ENCODE measurements around the gene CDH6. TPM values are rescaled to one million over a fixed set of nuclear protein-coding genes. Genes with fewer than 3 reads are reported as not detected.

Gene CDH6
- not detected in 2 replicates for total RNA-seq (2016; rRNA removed; fragmentation: Illumina TruSeq; extraction: Trizol)
- not detected in 2 replicates for total RNA-seq (2016; cell fraction: cytosol; rRNA removed; fragmentation: Illumina TruSeq; extraction: Trizol; ENCODE audit: low read depth)
- total RNA-seq (2016; cell fraction: insoluble cytoplasmic fraction; rRNA removed; fragmentation: Illumina TruSeq; extraction: Trizol): not detected in 2 replicates
- total RNA-seq (2016; cell fraction: membrane; rRNA removed; fragmentation: Illumina TruSeq; extraction: Trizol): not detected in 2 replicates
- total RNA-seq (2016; cell fraction: nucleus; rRNA removed; fragmentation: Illumina TruSeq; extraction: Trizol): not detected in 2 replicates
- polyA plus RNA-seq (2011; rRNA removed): not detected in 2 replicates
- polyA plus RNA-seq (2011; cell fraction: cytosol; rRNA removed): 0.04 TPM in 1 of 2 replicates, not detected in the other
- not detected in 2 replicates for polyA plus RNA-seq (2011; cell fraction: nucleus; rRNA removed)
- not detected in 2 replicates for polyA plus RNA-seq (2012)
- not detected in 2 replicates for polyA plus RNA-seq (2016; cell fraction: cytosol; fragmentation: Illumina TruSeq; extraction: Trizol; ENCODE audit: low read depth)
- not detected in 2 replicates for polyA plus RNA-seq (2016; cell fraction: insoluble cytoplasmic fraction; fragmentation: Illumina TruSeq; extraction: Trizol; ENCODE audit: low read depth)
- polyA plus RNA-seq (2016; cell fraction: membrane; fragmentation: Illumina TruSeq; extraction: Trizol; ENCODE audit: low read depth): not detected in 2 replicates
- not detected in 2 replicates for polyA plus RNA-seq (2016; cell fraction: nucleus; fragmentation: Illumina TruSeq; extraction: Trizol; ENCODE audit: insufficient read depth, low read depth)
- not detected in 2 replicates for polyA minus RNA-seq (2011; rRNA and poly(A)+ RNA removed; ENCODE audit: low replicate concordance)
- not detected in 2 replicates for polyA minus RNA-seq (2011; cell fraction: cytosol; rRNA and poly(A)+ RNA removed)
- not detected in 2 replicates for polyA minus RNA-seq (2011; cell fraction: nucleus; rRNA and poly(A)+ RNA removed)
- percentile 2 among the genes with signal in this experiment for Bru-seq, nascent RNA
- not detected for BruChase-seq, experiment 1, labeled RNA remaining after a 6-hour chase
- BruChase-seq, experiment 2, labeled RNA remaining after a 2-hour chase: percentile 2 among the genes with signal in this experiment
- long read RNA-seq, experiment 1: 0 reads
- long read RNA-seq, experiment 2: 0 reads

- WGBS (ENCODE audit: low lambda C conversion rate): 6% methylated on average over 33 of the region's 67 CpGs
- POLR2A ChIA-PET: no interaction called here
Observed at GRCh38 chr5:31193591-31194467, at the start of gene CDH6. Gene CDH6 (plus strand): TSS chr5:31193686. CDS start chr5:31267474, 73,788 bp downstream.

GRCh38 chr5:31144364-31144763 is 49.1 kb upstream of the CDH6 start:
- H3K4me3 ChIP-seq (replicated peaks in 1 of 3; ENCODE audit: insufficient read depth in 1 of 3, low read depth in 2 of 3, low read length in 3 of 3): no peak overlapping the region
- BruUV-seq (replicated peaks): no TSS peak
- ChIA-PET CTCF (ENCODE audit: low intra/inter-chr PET ratio, low total read pairs) (no interaction called here), POLR2A (no interaction called here)
- no peaks in the 10 kb centered on the region for H3K27me3 ChIP-seq (ENCODE audit: control insufficient read depth in 1 of 2, insufficient read depth in 2 of 2, low read length in 2 of 2)
- ATAC-seq (no peak), FAIRE-seq (no peak), DNase-seq (ENCODE audit: low spot score) (no peak)
- no peaks in the 10 kb centered on the region for H3K36me3 ChIP-seq (replicated peaks in 1 of 2; ENCODE audit: control insufficient read depth in 1 of 2, insufficient read depth in 2 of 2, low read length in 2 of 2)
- H3K4me1 ChIP-seq (ENCODE audit: insufficient read depth, low read length): no peaks in the 10 kb centered on the region
- H3K79me2 ChIP-seq (ENCODE audit: insufficient read depth, low read length): no peaks in the 10 kb centered on the region
- no peak overlapping the region for H3K27ac ChIP-seq (ENCODE audit: extremely low read length, insufficient read depth, low read length)
- intact Hi-C loops (cut with micrococcal nuclease; ENCODE audit: unreplicated experiment) (no loop called here), in situ Hi-C loops (cut with HindIII; ENCODE audit: extremely low pct_ligation_motif_present, low pct_unique_long_range_greater_than_20kb) (no loop called here)
- H2AFZ ChIP-seq (ENCODE audit: low read length): no peak overlapping the region
- TF ChIP-seq CHD2 (IDR thresholded peaks at IDR 0.05; ENCODE audit: low read depth, low read length): no peak
- H4K20me1 ChIP-seq (ENCODE audit: insufficient read depth, low read length): no peaks in the 10 kb centered on the region
- H3K9ac ChIP-seq (ENCODE audit: insufficient read depth, low read depth, low read length): no peak overlapping the region
- 1% methylated on average over 7 of the region's 7 CpGs for WGBS (ENCODE audit: low lambda C conversion rate)
- no peaks in the 10 kb centered on the region for H3K9me3 ChIP-seq (ENCODE audit: low read length)
- no peak overlapping the region for H3K4me2 ChIP-seq (ENCODE audit: low read depth, low read length)

More at GRCh38 chr5:31193591-31194467, at the start of gene CDH6:
- intact Hi-C loops (cut with micrococcal nuclease; ENCODE audit: unreplicated experiment): no loop called here
- Histone ChIP-seq H3K79me2 (ENCODE audit: insufficient read depth, low read length) (no peaks in the 10 kb centered on the region), H3K4me2 (ENCODE audit: low read depth, low read length) (0 out of 2 replicates have a peak within 1 kb of the TSS, but pooled peaks have one; percentile 7), H3K4me1 (ENCODE audit: insufficient read depth, low read length) (no peaks in the 10 kb centered on the region), H4K20me1 (ENCODE audit: insufficient read depth, low read length) (no peaks in the 10 kb centered on the region), H3K36me3 (replicated peaks in 1 of 2; ENCODE audit: control insufficient read depth in 1 of 2, insufficient read depth in 2 of 2, low read length in 2 of 2) (no peaks in the 10 kb centered on the region), H2AFZ (ENCODE audit: low read length) (no peak within 1 kb of the TSS), H3K27ac (ENCODE audit: extremely low read length, insufficient read depth, low read length) (no peak within 1 kb of the TSS), H3K9me3 (ENCODE audit: low read length) (no peaks in the 10 kb centered on the region), H3K9ac (ENCODE audit: insufficient read depth, low read depth, low read length) (no peak within 1 kb of the TSS), H3K4me3 (replicated peaks in 1 of 3; ENCODE audit: insufficient read depth in 1 of 3, low read depth in 2 of 3, low read length in 3 of 3) (no peak within 1 kb of the TSS), H3K27me3 (ENCODE audit: control insufficient read depth in 1 of 2, insufficient read depth in 2 of 2, low read length in 2 of 2) (peaks cover 4 to 32% of the 10 kb centered on the region in 2 experiments)
- peak; percentile 60 for ATAC-seq
- no peak for TF ChIP-seq TEAD2 (CRISPR knock-in tag; IDR thresholded peaks at IDR 0.05)
- no peak for TF ChIP-seq ZKSCAN1 (IDR thresholded peaks at IDR 0.05; ENCODE audit: low read length)
- TF ChIP-seq FOXA3 (CRISPR knock-in tag; IDR thresholded peaks at IDR 0.05): no peak
- in situ Hi-C loops (cut with HindIII; ENCODE audit: extremely low pct_ligation_motif_present, low pct_unique_long_range_greater_than_20kb): no loop called here
- CTCF ChIA-PET (ENCODE audit: low intra/inter-chr PET ratio, low total read pairs): no interaction called here
- FAIRE-seq: no peak
- no peak for DNase-seq (ENCODE audit: low spot score)
- no TSS peak for BruUV-seq (replicated peaks)
